ACHN (cell line): ENCODE results near the gene ECE1.
A peak's percentile ranks its signal among the peaks of the same experiment; 100 is the strongest.

Source experiments
- DNase-seq: peaks from one replicate; pipeline ENCODE4 v3.0.0-alpha.2; 2015
- in situ Hi-C: cut with HindIII; loops from 2 replicates; pipeline ENCODE4 v1.10.0; 2017; ENCODE audit warnings: low sequenced_read_pairs, low pct_ligation_motif_present, low pct_unique_long_range_greater_than_20kb

ECE1 gene

DNA sequence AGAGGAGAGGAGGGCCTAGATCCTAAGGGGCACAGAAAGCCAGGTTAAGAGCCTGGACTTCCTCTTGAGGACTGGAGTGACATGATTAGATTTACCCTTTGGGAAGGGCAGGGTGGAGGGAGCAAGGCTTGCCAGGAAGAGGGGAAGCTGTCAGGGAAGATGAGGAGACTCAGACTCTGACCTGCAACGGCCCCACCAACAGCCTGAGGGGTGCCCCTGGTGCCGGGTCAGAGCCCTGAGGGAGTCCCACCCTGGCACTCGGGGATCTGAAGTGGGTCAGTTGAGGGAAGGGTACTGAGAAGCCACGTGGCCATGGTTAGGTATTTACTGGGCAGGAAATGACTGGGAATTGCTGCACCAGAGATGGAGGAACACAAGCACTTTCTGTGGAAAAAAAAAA lies 9.8 kb downstream of the ECE1 start:
- in situ Hi-C loops: no loop called here
- DNase-seq: no peak

DNA sequence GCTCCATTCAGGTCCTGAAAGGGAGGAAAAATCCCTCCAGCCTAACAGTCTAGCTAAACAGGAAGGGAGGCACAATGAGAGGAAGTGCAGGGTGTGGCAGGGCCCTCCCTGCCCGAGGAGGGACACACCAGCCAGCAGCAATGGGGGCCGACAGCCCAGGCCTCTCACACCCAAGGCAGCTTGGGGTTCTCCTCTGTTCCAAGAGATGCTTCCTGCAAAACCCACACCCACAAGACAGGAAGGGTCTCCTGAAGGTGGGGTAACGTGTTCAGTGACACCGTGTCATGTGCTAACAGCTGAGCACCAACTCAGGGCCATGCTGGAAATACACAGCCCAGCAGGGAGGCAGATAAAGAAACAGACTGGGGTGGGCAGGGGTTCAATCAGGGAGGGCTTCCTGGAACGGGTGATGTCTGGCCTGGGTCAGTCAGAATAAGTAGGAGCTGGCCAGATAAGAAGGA lies 10.2 kb downstream of the ECE1 start:
- in situ Hi-C loops: no loop called here
- DNase-seq: no peak

DNA sequence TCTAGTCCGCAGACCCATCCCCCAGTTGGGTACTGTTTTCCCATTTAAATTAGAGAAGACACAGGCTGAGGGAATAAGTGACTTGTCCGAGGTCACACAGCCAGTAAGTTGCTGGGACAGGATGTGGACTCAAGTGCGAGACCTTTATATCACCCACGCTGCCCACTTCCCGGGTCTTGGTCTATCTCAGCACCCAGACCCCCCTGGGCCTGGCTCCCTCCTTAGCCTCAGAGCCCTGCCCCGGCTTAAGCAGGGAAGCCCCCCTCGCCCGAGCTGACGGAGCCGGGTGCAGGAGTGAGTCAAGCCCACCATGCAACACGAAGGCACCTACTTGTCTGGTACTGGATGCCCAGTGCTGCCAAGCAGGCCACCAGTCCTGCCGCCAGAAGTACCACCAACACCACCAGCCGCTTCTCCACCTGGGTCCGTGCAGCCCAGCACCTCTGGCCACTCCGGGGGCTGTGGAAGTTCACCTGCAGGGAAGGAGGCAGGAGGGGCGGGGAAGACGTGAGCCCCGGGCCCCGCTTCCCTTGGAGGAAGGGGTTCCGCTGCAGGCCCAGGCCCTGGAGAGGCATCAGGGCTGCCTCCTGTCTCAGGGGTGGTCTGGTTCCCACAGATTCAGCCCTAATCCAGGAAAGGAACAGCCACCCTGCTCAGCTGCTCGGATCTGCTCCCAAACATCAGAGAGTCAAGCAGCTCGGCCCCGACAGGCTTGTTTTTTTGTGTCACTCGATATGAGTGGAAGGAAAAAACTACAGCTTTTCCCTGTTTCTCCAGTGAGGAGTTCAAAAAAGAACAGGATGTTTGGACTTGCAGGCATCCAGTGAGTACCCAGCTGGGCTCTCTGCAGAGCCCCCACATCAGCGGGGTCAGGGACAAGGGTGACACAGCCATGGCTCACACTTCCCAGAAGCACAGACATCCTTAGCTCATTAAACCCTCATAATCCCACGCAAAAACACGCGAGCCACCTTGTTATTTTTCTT lies 11.1 kb downstream of the ECE1 start:
- in situ Hi-C loops: no loop called here
- no peak for DNase-seq

DNA sequence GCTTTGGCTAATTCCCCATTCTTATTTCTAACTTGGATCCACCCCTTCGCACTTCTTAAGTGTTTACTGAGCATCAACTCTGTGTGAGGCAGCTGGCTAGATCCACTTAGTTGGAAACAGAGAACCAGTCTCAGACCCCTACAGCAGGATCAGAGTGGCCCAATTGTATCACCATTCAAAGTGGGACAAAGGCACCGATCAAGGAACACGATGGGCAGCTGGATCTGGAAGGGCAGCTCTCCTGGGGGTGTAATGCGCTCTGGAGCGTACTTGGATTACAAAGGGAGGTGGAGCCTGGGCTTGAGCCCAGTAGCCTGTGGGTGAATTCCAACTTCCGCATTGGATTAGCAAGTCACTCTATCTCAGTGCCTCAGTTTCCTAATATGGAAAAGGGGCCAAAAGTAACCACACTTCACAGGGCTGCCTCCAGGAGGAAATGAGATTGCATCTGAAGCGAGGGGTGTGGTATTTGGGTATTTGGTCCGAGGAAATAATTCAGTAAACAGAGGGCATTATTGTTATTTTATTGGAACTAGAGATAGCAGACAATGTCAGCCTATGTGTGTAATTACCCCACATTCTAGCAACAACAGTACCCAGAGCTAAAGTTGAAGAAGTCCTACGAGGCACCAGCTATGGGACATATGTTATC lies 11.9 kb downstream of the ECE1 start:
- DNase-seq: no peak
- in situ Hi-C loops: no loop called here

DNA sequence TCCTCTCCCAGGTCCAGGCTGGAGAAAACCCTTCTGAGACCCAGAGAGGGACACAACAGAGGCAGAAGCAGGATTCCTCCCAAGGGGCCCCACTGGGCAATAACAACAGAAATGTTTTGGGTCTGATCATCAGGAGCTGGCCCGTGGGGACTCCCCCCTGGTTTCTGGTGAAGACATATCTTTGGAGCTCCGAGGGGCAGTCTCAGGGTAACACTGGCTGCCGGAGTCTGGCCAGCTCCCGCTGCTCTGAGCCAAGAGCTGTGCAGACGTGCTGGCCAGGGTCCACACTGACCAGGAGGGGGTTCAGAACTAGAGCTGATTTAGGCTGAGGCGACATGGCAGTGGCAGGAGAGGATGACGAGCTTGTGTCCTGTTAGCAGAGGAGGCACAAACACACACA lies 13.1 kb downstream of the ECE1 start:
- in situ Hi-C loops: no loop called here
- no peak for DNase-seq

DNA sequence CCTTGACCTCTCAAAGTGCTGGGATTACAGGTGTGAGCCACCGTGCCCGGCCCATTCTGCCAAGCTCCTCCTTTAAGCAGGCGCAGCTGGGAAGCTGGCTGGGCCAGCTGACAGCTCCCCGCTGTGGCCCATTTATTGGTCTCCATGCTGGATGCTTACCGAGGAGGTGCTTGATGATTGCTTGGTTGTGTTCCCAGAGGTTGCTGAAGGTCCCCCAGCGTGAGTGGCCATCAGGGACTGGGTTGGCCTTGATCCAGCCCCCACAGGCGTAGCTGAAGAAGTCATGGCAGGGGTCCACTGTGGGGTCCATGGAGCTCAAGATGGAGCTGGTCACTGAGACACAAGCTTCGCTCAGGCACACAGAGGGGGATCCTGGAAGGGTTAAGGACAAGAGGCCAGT lies 17.7 kb downstream of the ECE1 start:
- in situ Hi-C loops: no loop called here
- no peak for DNase-seq

DNA sequence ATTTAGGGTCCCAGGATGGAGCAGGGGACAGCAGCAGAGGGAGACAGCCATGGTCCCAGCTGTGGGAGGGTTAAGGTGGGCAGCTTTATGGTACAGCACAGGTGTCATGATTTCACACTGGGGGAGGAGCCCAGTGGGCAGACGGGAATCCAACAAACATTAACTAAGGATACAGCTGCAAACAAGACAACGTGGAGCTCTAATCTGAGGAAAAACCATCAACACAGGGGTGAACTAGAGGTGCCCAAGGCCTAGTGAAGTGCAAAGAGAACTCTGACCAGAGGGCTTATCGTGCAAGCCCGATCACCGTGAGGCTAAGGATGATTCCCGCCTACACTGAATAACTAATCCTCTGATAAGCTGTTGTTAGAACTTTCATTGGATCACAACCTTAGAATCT lies 18.7 kb downstream of the ECE1 start:
- DNase-seq: no peak
- in situ Hi-C loops: no loop called here

DNA sequence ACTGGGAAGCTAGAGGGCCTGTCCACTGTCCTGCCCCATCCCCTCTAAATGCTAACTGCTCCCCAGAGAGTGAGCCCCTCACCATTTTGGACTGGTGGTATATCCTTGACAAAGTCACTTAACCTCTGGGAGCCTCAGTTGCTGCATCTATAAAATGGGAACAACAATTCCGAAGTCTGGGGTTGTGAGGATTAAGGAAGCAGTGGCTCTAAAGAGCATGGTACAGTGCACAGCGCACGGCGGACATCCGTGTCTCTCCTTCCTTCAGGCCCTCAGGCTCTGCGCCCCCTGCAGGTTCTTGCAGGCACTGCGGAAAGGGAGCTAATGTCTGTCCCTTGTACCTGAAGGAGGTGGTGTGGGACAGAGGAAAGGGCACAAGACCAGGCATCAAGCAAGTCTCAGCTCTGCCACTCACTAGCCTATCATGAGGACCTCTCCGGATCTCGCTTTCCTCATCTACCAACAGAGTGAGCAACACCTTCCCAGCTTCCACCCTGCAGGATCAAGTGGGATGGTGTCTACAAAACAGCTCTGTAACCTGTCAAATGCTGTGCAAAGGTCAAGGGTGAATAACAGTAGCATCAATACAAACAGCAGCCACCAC lies 20.1 kb downstream of the ECE1 start:
- peak; percentile 66 for DNase-seq
- in situ Hi-C loops: no loop called here

DNA sequence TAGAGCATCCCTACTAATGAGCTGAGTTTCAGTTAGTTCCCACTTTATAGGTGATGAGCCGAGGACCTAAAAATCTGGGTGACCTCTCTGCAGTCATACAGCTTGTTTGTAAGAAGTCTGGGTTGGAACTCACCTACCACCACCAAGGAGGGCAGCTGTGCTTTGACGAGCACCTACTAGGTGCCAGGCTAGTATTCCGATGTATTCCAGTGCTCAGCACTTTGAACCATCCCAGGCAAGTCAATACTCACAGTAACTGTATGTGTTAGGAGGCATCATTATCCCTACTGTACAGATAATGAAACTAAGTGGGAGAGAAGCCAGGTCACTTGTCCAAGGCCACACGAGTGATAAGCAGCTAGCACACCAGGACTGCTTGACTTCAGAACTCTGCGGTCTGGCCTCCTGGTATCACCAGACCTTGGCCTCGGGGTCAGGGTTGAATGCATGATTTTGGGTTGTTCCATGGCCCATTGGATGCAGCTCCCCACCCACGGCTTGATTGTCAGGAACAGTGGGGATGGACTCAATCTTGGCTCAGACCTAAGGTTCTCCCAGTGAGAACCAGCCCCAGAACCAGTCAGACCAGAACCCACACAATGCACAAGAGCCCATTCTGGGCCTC lies 20.7 kb downstream of the ECE1 start:
- DNase-seq: no peak
- in situ Hi-C loops: no loop called here

DNA sequence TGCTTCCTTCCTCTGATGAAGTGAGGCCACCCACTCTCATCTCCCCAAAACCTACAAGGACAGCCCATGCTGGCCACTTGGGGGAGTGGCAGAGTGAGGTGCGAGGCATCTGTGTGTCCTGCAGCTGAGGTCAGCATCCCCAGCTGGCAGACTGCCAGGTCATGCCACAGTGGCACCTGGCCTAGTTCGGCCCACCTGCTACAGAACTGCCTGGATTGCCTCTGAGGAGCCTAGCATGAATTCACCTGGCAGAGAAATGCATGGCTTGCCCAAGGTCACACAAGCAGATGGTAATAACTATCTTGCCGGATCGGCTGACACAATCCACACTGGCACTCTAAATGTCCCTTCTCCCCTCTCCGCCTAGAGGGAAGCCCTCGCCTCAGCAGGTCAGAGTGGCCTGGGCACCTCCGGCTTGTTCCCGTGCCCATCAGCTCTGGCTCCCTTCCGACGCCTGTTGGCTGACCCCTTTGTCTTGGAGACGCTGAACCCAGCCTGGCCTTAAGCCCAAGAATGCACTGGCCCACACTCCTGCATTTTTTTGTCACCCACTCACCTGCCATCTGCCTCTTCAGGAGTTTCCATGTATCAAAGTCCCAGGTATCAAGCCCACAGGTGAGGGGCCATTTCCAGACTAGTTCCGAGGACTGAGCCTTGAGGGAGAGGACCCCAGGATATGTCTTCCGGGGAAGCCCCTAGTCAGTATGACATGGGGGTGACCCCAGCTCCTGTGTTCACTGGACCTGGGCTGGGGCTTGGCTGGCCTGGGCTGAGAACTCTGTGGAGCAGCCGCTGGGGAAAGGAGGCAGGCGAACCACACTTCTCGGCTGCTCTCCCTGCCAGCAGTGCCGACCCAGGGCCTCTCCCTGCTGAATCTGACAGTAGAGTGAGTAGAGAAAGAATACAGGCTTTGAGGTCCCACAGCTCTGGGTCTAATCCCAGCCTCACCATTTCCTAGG lies 21.7 kb downstream of the ECE1 start:
- in situ Hi-C loops: no loop called here

DNA sequence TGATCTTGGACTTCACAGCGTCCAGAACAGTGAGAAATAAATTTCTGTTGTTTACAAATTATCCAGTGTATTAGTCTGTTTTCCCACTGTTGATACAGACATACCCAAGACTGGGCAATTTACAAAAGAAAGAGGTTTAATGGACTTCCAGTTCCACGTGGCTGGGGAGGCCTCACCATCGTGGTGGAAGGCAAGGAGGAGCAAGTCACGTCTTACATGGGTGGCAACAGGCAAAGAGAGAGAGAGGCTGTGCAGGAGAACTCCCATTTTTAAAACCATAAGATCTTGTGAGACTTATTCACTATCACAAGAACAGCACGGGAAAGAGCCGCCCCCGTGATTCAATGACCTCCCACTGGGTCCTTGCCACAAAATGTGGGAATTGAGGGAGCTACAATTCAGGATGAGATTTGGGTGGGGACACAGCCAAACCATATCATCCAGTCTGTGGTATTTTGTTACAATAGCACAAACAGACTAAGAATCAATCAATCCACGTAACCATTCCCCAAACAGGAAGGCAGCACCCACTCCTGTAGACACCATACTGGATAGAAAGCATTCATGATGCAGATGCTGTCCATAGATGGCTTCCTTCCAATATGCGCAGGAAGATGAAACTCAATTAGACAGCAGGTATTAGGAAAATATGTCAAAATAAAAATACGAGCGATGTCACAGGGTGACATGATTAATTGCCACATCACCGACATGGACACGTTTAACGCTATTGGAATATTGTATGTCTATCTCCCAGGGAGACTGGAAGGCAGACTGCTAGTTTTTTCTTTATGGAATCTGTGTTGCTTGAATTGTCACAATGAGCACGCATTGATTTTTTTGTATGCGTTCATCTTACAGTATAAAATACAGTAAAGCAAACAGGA lies 22.8 kb downstream of the ECE1 start:
- no peak for DNase-seq
- in situ Hi-C loops: no loop called here

More for the DNA sequence above, 21.7 kb downstream of the ECE1 start:
- DNase-seq: no peak

DNA sequence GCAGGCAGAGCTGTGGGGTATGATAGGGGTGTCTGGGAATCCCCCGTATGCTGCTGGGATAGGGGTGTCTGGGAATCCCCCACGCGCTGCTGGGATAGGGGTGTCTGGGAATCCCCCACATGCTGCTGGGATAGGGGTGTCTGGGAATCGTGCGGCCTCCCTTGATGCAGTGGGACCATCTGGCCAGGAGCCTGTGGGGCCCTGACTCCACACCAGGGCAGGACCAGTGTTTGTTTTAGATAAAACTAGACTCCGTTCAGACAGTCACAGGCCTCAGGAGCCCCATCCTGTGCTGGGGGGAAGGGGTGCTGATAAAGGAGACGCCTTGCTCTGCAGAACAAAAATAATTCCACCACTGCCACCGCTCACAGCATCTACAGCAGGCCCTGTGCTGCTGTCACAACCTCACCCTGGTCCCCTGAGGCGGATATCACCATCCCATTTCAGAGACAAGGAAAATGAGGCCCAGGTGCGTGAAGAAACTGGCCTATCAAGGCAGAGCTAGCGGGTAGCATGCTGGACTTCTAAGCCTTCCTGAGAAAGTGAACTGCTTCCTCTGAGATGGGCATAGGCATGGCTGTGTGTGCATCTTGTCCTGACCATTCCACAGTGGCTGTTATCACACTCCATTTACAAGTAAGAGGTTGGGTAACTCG lies 24.0 kb downstream of the ECE1 start:
- no peak for DNase-seq
- in situ Hi-C loops: no loop called here

DNA sequence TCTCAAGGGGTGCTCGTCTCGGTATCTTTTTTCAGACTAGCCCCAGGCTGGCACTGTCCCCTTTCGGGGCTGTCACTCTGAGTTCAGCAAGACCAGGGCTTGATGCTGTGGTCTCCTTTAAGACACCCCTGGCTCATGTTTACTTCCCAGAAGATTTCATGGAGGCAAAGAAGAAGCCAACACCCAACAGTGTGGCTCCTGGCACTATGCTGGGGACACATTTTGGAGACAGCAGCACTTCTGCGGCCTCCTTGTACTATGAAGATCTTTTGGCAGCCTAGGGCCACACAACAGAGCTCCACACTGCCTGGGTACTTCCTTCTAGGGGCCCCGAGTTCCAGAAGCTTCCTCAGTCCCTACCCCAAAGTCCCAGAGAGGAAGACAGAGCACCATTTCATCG lies 24.6 kb downstream of the ECE1 start:
- DNase-seq: no peak
- in situ Hi-C loops: no loop called here

DNA sequence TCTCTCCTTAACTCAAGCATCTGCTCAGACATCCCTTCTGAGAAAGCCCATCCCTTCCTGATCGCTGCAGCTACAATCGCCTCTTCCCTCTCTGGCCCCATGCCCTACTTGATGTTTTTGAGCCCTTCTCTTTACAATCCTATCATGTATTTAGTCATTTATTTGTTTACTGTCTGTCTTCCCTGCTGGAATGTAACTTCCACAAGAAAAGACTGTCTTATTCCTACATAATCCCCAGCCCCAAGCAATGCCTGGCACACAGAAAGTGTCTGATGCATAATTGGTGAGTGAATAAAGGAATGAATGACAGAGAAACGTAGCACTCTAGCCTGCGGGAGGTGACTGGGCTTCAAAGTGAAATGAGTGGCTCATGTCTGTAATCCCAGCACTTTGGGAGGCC lies 25.4 kb downstream of the ECE1 start:
- in situ Hi-C loops: no loop called here

DNA sequence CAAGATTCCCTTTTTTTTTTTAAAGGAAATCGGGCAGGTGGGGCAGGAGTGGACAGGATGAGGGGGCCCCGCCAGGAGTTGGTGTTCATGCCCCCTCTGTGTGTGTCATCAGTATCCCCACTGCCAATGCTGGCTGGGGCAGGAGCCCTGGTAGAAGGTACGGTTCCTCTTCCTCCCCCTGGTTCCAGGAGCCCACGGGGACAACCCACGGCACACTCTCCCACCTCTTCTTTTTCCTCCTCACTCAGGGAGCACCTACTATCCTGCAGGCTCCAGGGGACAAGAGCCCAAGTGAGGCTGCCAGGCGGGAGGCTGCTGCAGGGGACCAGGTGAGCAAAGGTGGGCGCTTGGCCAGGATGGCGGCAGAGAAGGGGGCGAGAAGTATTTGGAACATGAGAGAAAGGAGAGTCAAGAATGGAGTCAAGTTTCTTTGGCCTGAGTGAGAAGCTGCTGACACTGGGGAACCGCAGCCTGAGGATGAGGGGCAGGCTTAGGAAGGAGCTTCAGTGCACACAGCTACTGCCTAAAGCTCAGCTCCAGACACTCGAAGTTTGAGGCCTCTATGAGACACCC lies 26.5 kb downstream of the ECE1 start:
- in situ Hi-C loops: no loop called here
- DNase-seq: no peak

More for the DNA sequence above, 25.4 kb downstream of the ECE1 start:
- no peak for DNase-seq

DNA sequence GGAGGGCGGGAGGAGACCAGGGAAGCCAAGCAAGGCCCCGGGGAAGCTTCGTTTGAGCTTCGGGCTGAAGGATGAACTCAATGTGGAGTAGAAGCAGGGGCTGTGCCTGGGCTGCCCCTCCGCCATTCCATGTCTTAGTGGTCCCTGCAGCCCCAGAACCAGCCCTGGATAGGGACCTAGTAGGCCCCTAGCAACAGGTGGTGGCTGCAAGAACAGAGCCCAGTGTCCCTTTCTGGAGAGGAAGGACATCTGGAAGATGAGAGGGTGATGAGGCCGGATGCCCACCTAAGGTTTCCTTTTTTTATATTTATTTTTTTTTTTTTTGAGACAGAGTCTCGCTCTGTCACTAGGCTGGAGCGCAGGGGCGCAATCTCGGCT lies 27.2 kb downstream of the ECE1 start:
- DNase-seq: no peak
- in situ Hi-C loops: no loop called here
